Pancreas (tissue), 10 donors: ENCODE data around the gene ZFP36. TPM values are rescaled to one million over a fixed set of nuclear protein-coding genes. Genes with fewer than 3 reads are reported as not detected.

Experiments
- ATAC-seq, 4 donors: fragments of 200-7000 bp; cut with Tn5 transposase; one replicate each; pipeline versions ENCODE4 v1.8.0 to v1.9.1; 2020; ENCODE audit warnings: mild to moderate bottlenecking in 4 of 4, moderate library complexity in 4 of 4
- DNase-seq, 6 donors: peaks; one replicate each; pipeline ENCODE4 v3.0.0-alpha.2; 2020
- FAIRE-seq: peaks from 2 replicates; lab custom pipeline; 2012; peaks lifted over from hg19 to GRCh38; lab: Jason Lieb, UNC
- H3K27ac ChIP-seq, 4 donors: fragments of 200-600 bp; sonication (generic); 1 replicate in 3 of 4; 2 replicates in 1 of 4; pipeline versions ENCODE4 v1.5.0 to v1.8.0; 2020
- H3K27me3 ChIP-seq, 4 donors: fragments of 200-600 bp; one replicate each; pipeline ENCODE4 v1.8.0; 2021
- H3K36me3 ChIP-seq, 3 donors: fragments of 200-600 bp; sonication (generic) in 1 of 3; one replicate each; pipeline versions ENCODE4 v1.5.0 to v1.8.0; 2020 to 2021
- H3K4me1 ChIP-seq, 3 donors: fragments of 200-600 bp; one replicate each; pipeline ENCODE4 v1.8.0; 2021
- H3K4me3 ChIP-seq, 4 donors: fragments of 200-600 bp; sonication (generic) in 2 of 4; one replicate each; pipeline versions ENCODE4 v1.5.0 to v1.8.0; 2020 to 2021
- H3K9me3 ChIP-seq, 4 donors: fragments of 200-600 bp; one replicate each; pipeline ENCODE4 v1.8.0; 2021
- CTCF ChIP-seq, 4 donors: fragments of 200-600 bp; sonication (generic) in 3 of 4; IDR thresholded peaks; one replicate each; pipeline versions ENCODE4 v1.5.0 to v1.8.0; 2021; ENCODE audit warnings: antibody characterized with exemption in 4 of 4
- WGBS, 2 donors: extraction: QIAGEN DNeasy Blood & Tissue Kit; methylation state at CpG; one replicate each; pipeline ENCODE4 v1.1.7; 2013; 5-methylcytosine and 5-hydroxymethylcytosine counted together
- intact Hi-C, 3 donors: fragments of 100-400 bp; cut with DNase I; formaldehyde crosslinking; loops; one replicate each; pipeline versions ENCODE4 v1.11.1 to v1.14.2; 2022
- polyA plus RNA-seq, 2 donors: library from polyadenylated mRNA; stranded (reverse); fragments of 200-250 nt; gene quantifications; one replicate each; pipeline ENCODE4 v1.2.3, GENCODE V29; 2013
- total RNA-seq, 6 donors: library from RNA; stranded (reverse); fragmentation: NEBNext Ultra II Directional in 4 of 6; extraction: Animal tissue kit (Norgen Biotek cat#: 25700) in 4 of 6; gene quantifications; one replicate each; pipeline versions ENCODE4 v1.2.1 to v1.2.4, GENCODE V29; 2021 to 2023
- donor health status: healthy with polysubstance abuse.
- donor health status: DM: no; HTN: no; CAD: no; lungs with moderate emphysema.
- donor health status: DM: no; HTN: no; CAD: no.
- donor health status: control.
- donor health status: control.
- donor health status: Bipolar disorder and iron deficiency.
- donor health status: DM: yes; HTN: yes; CAD: no.
- donor health status: DM: no; HTN: no; CAD: no.
- donor health status: DM: no; HTN: no; CAD: no.
- donor health status: DM: yes; HTN: yes; CAD: no.

ZFP36 gene
- total and polyA plus RNA-seq, 8 donors: 20.2 to 151 (median 38.4) TPM

- no peak for TF ChIP-seq CTCF (IDR thresholded peaks at IDR 0.05)
- FAIRE-seq: no peak
- peak in 2 of 6 donors; percentile 55 to 56 for DNase-seq
- no peaks in the 10 kb centered on the region for H3K36me3 ChIP-seq
- WGBS, 2 donors: 64 to 67% methylated on average over 18 of the region's 18 CpGs
- ATAC-seq: no peak
- peaks cover 12 to 15% (median 14%) of the 10 kb centered on the region in 3 donors for H3K4me1 ChIP-seq
- H3K27ac ChIP-seq: peak overlapping the region in 2 of 4 donors; percentile 51 to 74
- peak overlapping the region in 2 of 4 donors; percentile 70 to 96 for H3K4me3 ChIP-seq
- no peaks in the 10 kb centered on the region for H3K27me3 ChIP-seq
- intact Hi-C loops: no loop called here
- no peaks in the 10 kb centered on the region for H3K9me3 ChIP-seq
Observed at GRCh38 chr19:39413911-39414608, 7.4 kb downstream of the ZFP36 start.

GRCh38 chr19:39415111-39416046 is 8.7 kb downstream of the ZFP36 start:
- H3K36me3 ChIP-seq: no peaks in the 10 kb centered on the region
- H3K27ac ChIP-seq: no peak overlapping the region
- FAIRE-seq (no peak), ATAC-seq (no peak), DNase-seq (peak in 1 of 6 donors; percentile 66)
- peaks cover 12 to 15% (median 14%) of the 10 kb centered on the region in 3 donors for H3K4me1 ChIP-seq
- peak overlapping the region in 1 of 4 donors; percentile 5 for H3K4me3 ChIP-seq
- no peaks in the 10 kb centered on the region for H3K27me3 ChIP-seq
- H3K9me3 ChIP-seq: no peaks in the 10 kb centered on the region
- intact Hi-C loops: no loop called here
- 68 to 80% methylated on average over 34 to 35 of the region's 35 CpGs for WGBS, 2 donors
- TF ChIP-seq CTCF (IDR thresholded peaks at IDR 0.05): no peak

GRCh38 chr19:39416152-39417120 is 9.8 kb downstream of the ZFP36 start:
- TF ChIP-seq CTCF (IDR thresholded peaks at IDR 0.05): no peak
- H3K9me3 ChIP-seq: no peaks in the 10 kb centered on the region
- ATAC-seq: no peak
- H3K36me3 ChIP-seq: no peaks in the 10 kb centered on the region
- no peaks in the 10 kb centered on the region for H3K27me3 ChIP-seq
- no peak overlapping the region for H3K27ac ChIP-seq
- no peak overlapping the region for H3K4me3 ChIP-seq
- no peak for FAIRE-seq
- peak in 2 of 6 donors; percentile 60 to 69 for DNase-seq
- peaks cover 3 to 4% (median 3%) of the 10 kb centered on the region in 3 donors for H3K4me1 ChIP-seq
- WGBS, 2 donors: 77 to 83% methylated on average over 27 of the region's 27 CpGs
- intact Hi-C loops: no loop called here

GRCh38 chr19:39417463-39418181 is 11.0 kb downstream of the ZFP36 start:
- FAIRE-seq: no peak
- Histone ChIP-seq H3K27me3 (no peaks in the 10 kb centered on the region), H3K4me3 (no peak overlapping the region), H3K4me1 (no peaks in the 10 kb centered on the region), H3K36me3 (no peaks in the 10 kb centered on the region), H3K27ac (no peak overlapping the region), H3K9me3 (no peaks in the 10 kb centered on the region)
- intact Hi-C loops: no loop called here
- no peak for ATAC-seq
- DNase-seq: no peak
- TF ChIP-seq CTCF (IDR thresholded peaks at IDR 0.05): no peak
- 86 to 91% methylated on average over 30 of the region's 30 CpGs for whole genome bisulfite sequencing, 2 donors
